ENCODE measurements around the gene EIF4E1B. TPM values are rescaled to one million over a fixed set of nuclear protein-coding genes. Genes with fewer than 3 reads are reported as not detected.

Gene EIF4E1B
- total and polyA plus RNA-seq, 2 experiments from 2014 or later, result 0.17 TPM; not detected in 1

Small RNA genes within 50 kb of the gene (microRNA-seq; reads per million reads assigned to microRNA genes)
- gene MIR4281, result not detected

Small RNA genes within 50 kb of the gene (small RNA-seq; reads per million reads assigned to genes)
- gene MIR4281 (ENCODE audit: low replicate concordance), result not detected

Other genes with a start within 250 kb of the EIF4E1B start
- 43.4 and 44.3 TPM in 2 replicates for gene NOP16, start 242.1 kb upstream of the EIF4E1B start, total RNA-seq (2014; rRNA removed; shearing (Covaris generic))
- 181 and 193 TPM in 2 replicates for gene NOP16, start 242.1 kb upstream of the EIF4E1B start, polyA plus RNA-seq (2016; fragmentation: Nextera tagmentation; extraction: Ambion mirVana)
- 50.1 and 67.7 TPM in 2 replicates for gene HIGD2A, start 241.9 kb upstream of the EIF4E1B start, total RNA-seq (2014; rRNA removed; shearing (Covaris generic))
- 194 and 206 TPM in 2 replicates for gene HIGD2A, start 241.9 kb upstream of the EIF4E1B start, polyA plus RNA-seq (2016; fragmentation: Nextera tagmentation; extraction: Ambion mirVana)
- 34.0 and 41.4 TPM in 2 replicates for gene CLTB, start 214.1 kb upstream of the EIF4E1B start, total RNA-seq (2014; rRNA removed; shearing (Covaris generic))
- 26.8 and 30.1 TPM in 2 replicates for gene CLTB, start 214.1 kb upstream of the EIF4E1B start, polyA plus RNA-seq (2016; fragmentation: Nextera tagmentation; extraction: Ambion mirVana)
- 32.8 and 34.6 TPM in 2 replicates for gene FAF2, start 182.3 kb upstream of the EIF4E1B start, total RNA-seq (2014; rRNA removed; shearing (Covaris generic))
- gene FAF2, start 182.3 kb upstream of the EIF4E1B start, polyA plus RNA-seq (2016; fragmentation: Nextera tagmentation; extraction: Ambion mirVana), result 36.4 and 37.6 TPM in 2 replicates
- 78.5 and 104 TPM in 2 replicates for gene RNF44, start 93.3 kb upstream of the EIF4E1B start, total RNA-seq (2014; rRNA removed; shearing (Covaris generic))
- gene RNF44, start 93.3 kb upstream of the EIF4E1B start, polyA plus RNA-seq (2016; fragmentation: Nextera tagmentation; extraction: Ambion mirVana), result 56.7 and 59.3 TPM in 2 replicates
- gene CDHR2, start 81.3 kb upstream of the EIF4E1B start, total RNA-seq (2014; rRNA removed; shearing (Covaris generic)), result not detected in 2 replicates
- gene CDHR2, start 81.3 kb upstream of the EIF4E1B start, polyA plus RNA-seq (2016; fragmentation: Nextera tagmentation; extraction: Ambion mirVana), result 0.17 TPM in 1 of 2 replicates, not detected in the other
- 11.7 and 14.6 TPM in 2 replicates for gene GPRIN1, start 20.5 kb upstream of the EIF4E1B start, total RNA-seq (2014; rRNA removed; shearing (Covaris generic))
- 3.8 and 4.4 TPM in 2 replicates for gene GPRIN1, start 20.5 kb upstream of the EIF4E1B start, polyA plus RNA-seq (2016; fragmentation: Nextera tagmentation; extraction: Ambion mirVana)
- 1.8 and 3.6 TPM in 2 replicates for gene SNCB, start 141 bp upstream of the EIF4E1B start, total RNA-seq (2014; rRNA removed; shearing (Covaris generic))
- gene SNCB, start 141 bp upstream of the EIF4E1B start, polyA plus RNA-seq (2016; fragmentation: Nextera tagmentation; extraction: Ambion mirVana), result 13.5 and 13.8 TPM in 2 replicates
- 51.0 and 52.1 TPM in 2 replicates for gene TSPAN17, start 16.8 kb downstream of the EIF4E1B start, total RNA-seq (2014; rRNA removed; shearing (Covaris generic))
- gene TSPAN17, start 16.8 kb downstream of the EIF4E1B start, polyA plus RNA-seq (2016; fragmentation: Nextera tagmentation; extraction: Ambion mirVana), result 11.7 TPM in 2 replicates
- gene UNC5A, start 179.9 kb downstream of the EIF4E1B start, total RNA-seq (2014; rRNA removed; shearing (Covaris generic)), result 3.9 and 7.3 TPM in 2 replicates
- gene UNC5A, start 179.9 kb downstream of the EIF4E1B start, polyA plus RNA-seq (2016; fragmentation: Nextera tagmentation; extraction: Ambion mirVana), result 0.92 and 1.1 TPM in 2 replicates